ENCODE results near the gene SDE2. TPM values are rescaled to one million over a fixed set of nuclear protein-coding genes. Genes with fewer than 3 reads are reported as not detected.
"Not testable (repeated sequence)": the region's sequence is repeated elsewhere in the genome, so short reads cannot be mapped to it uniquely, and the experiment has no call there.

The SDE2 gene
- total RNA-seq, 6 experiments from 2014 or later: 16.1 to 18.1 (median 16.5) TPM

- H3K9me3 Mint-ChIP-seq: no peaks in the 10 kb centered on the region
- DNase-seq: no peak
- no peak for TF ChIP-seq CTCF (IDR thresholded peaks at IDR 0.05)
- H3K27me3 Mint-ChIP-seq (ENCODE audit: insufficient read depth): peaks cover 16% of the 10 kb centered on the region
- H3K4me1 Mint-ChIP-seq (ENCODE audit: low read depth): no peaks in the 10 kb centered on the region; the same call in 1 of the 2 replicates
- H3K4me3 Mint-ChIP-seq: no peak within 1 kb of the TSS
- H3K27ac Mint-ChIP-seq: no peak within 1 kb of the TSS
- H3K36me3 Mint-ChIP-seq (ENCODE audit: low read depth): no peaks in the 10 kb centered on the region
Measured at GRCh38 chr1:225941187-225941941, 57.8 kb downstream of the SDE2 start, which contains the start of gene LEFTY2. Gene LEFTY2, minus strand, starts transcription at chr1:225941220. Its CDS starts 80 bp downstream, at chr1:225941140.

- Mint-ChIP-seq H3K27ac (no peak overlapping the region), H3K4me3 (no peak overlapping the region), H3K36me3 (ENCODE audit: low read depth) (no peaks in the 10 kb centered on the region), H3K4me1 (ENCODE audit: low read depth) (no peaks in the 10 kb centered on the region), H3K27me3 (ENCODE audit: insufficient read depth) (peaks cover 8% of the 10 kb centered on the region), H3K9me3 (no peaks in the 10 kb centered on the region)
- no peak for TF ChIP-seq CTCF (IDR thresholded peaks at IDR 0.05)
- DNase-seq: no peak
Measured at GRCh38 chr1:225940385-225941151, 58.6 kb downstream of the SDE2 start.

GRCh38 chr1:225939939-225940310 lies 59.2 kb downstream of the SDE2 start:
- not testable (repeated sequence) for DNase-seq; H3K4me3 Mint-ChIP-seq; H3K36me3 Mint-ChIP-seq (ENCODE audit: low read depth); H3K27ac Mint-ChIP-seq; H3K4me1 Mint-ChIP-seq (ENCODE audit: low read depth); H3K9me3 Mint-ChIP-seq; H3K27me3 Mint-ChIP-seq (ENCODE audit: insufficient read depth)

- not testable (repeated sequence) for H3K27me3 Mint-ChIP-seq (ENCODE audit: insufficient read depth); H3K4me1 Mint-ChIP-seq (ENCODE audit: low read depth); H3K4me3 Mint-ChIP-seq; H3K9me3 Mint-ChIP-seq; H3K27ac Mint-ChIP-seq; DNase-seq; H3K36me3 Mint-ChIP-seq (ENCODE audit: low read depth)
Measured at GRCh38 chr1:225939097-225939938, 59.8 kb downstream of the SDE2 start.

- Mint-ChIP-seq H3K9me3 (no peaks in the 10 kb centered on the region), H3K27ac (no peak overlapping the region), H3K36me3 (ENCODE audit: low read depth) (no peaks in the 10 kb centered on the region), H3K27me3 (ENCODE audit: insufficient read depth) (no peaks in the 10 kb centered on the region; the same call in 1 of the 2 replicates), H3K4me1 (ENCODE audit: low read depth) (peaks cover 6% of the 10 kb centered on the region; the same call in 1 of the 2 replicates), H3K4me3 (no peak overlapping the region)
- no peak for DNase-seq
- TF ChIP-seq CTCF (IDR thresholded peaks at IDR 0.05): no peak
Measured at GRCh38 chr1:225937048-225937968, 61.8 kb downstream of the SDE2 start.
